WTC11 (cell line): ENCODE measurements around the gene AGBL4. TPM values are rescaled to one million over a fixed set of nuclear protein-coding genes. Genes with fewer than 3 reads are reported as not detected.

Source experiments
- ATAC-seq: fragments of 200-7000 bp; cut with Tn5 transposase; 2 replicates; pipeline ENCODE4 v1.10.0; 2021; ENCODE audit warnings: mild to moderate bottlenecking, moderate library complexity
- CTCF ChIA-PET: fragments of 300-600 bp; sonication (Branson Sonifier 250); formaldehyde crosslinking; loops from one replicate; lab custom pipeline; 2021; ENCODE audit warnings: antibody characterized with exemption; lab: Charles Lee
- POLR2A ChIA-PET: fragments of 350-600 bp; sonication (Branson Sonifier 250); formaldehyde crosslinking; loops from one replicate; lab custom pipeline; 2021; ENCODE audit warnings: antibody characterized with exemption; lab: Charles Lee
- DNase-seq: peaks from one replicate; pipeline ENCODE4 v3.0.0; 2021; ENCODE audit warnings: low spot score
- H3K27ac Mint-ChIP-seq: 2 replicates; pipeline ENCODE4 v1.8.0; 2021; ENCODE audit warnings: mixed read lengths
- H3K27me3 Mint-ChIP-seq: 2 replicates; pipeline ENCODE4 v1.8.0; 2021; ENCODE audit warnings: low read depth, mild to moderate bottlenecking, moderate library complexity, mixed read lengths
- H3K36me3 Mint-ChIP-seq: 2 replicates; pipeline ENCODE4 v1.8.0; 2021; ENCODE audit warnings: mixed read lengths
- H3K4me1 Mint-ChIP-seq: 2 replicates; pipeline ENCODE4 v1.8.0; 2022; ENCODE audit warnings: mixed read lengths
- H3K4me3 Mint-ChIP-seq: 2 replicates; pipeline ENCODE4 v1.8.0; 2021; ENCODE audit warnings: mild to moderate bottlenecking, moderate library complexity, mixed read lengths
- H3K9me3 Mint-ChIP-seq: 2 replicates; pipeline ENCODE4 v1.8.0; 2021; ENCODE audit warnings: mixed read lengths
- CREM ChIP-seq: sonication (generic); formaldehyde crosslinking; IDR thresholded peaks from 2 replicates; pipeline ENCODE4 v1.8.1; 2022; ENCODE audit warnings: mild to moderate bottlenecking, missing genetic modification reagents, moderate library complexity
- ESRRA ChIP-seq: sonication (generic); formaldehyde crosslinking; IDR thresholded peaks from 2 replicates; pipeline ENCODE4 v1.8.1; 2022; ENCODE audit warnings: mild to moderate bottlenecking, missing genetic modification reagents, borderline replicate concordance
- ETV6 ChIP-seq: sonication (generic); formaldehyde crosslinking; IDR thresholded peaks from 2 replicates; pipeline ENCODE4 v1.8.1; 2022; ENCODE audit warnings: mild to moderate bottlenecking, missing genetic modification reagents
- FOXK1 ChIP-seq: sonication (generic); formaldehyde crosslinking; IDR thresholded peaks from 2 replicates; pipeline ENCODE4 v1.8.0; 2022; ENCODE audit warnings: mild to moderate bottlenecking, moderate library complexity, missing genetic modification reagents
- FOXP1 ChIP-seq: sonication (generic); formaldehyde crosslinking; IDR thresholded peaks from 2 replicates; pipeline ENCODE4 v1.8.0; 2022; ENCODE audit warnings: missing genetic modification reagents, mild to moderate bottlenecking, moderate library complexity, borderline replicate concordance
- GRHL2 ChIP-seq: fragments of 250-450 bp; sonication (Bioruptor Pico); IDR thresholded peaks from 2 replicates; pipeline ENCODE4 v1.8.0; 2022; ENCODE audit warnings: mild to moderate bottlenecking, moderate library complexity; ENCODE audit not compliant: insufficient replicate concordance, severe bottlenecking
- NFYB ChIP-seq: sonication (generic); formaldehyde crosslinking; conservative IDR thresholded peaks from 2 replicates; pipeline ENCODE4 v1.8.0; 2022; ENCODE audit warnings: low read depth, missing genetic modification reagents
- NR3C1 ChIP-seq: sonication (generic); formaldehyde crosslinking; conservative IDR thresholded peaks from 2 replicates; pipeline ENCODE4 v1.8.1; 2023; ENCODE audit warnings: low read depth, mild to moderate bottlenecking, missing genetic modification reagents
- PRRX2 ChIP-seq: fragments of 250-450 bp; sonication (Bioruptor Pico); IDR thresholded peaks from 2 replicates; pipeline ENCODE4 v1.8.0; 2021; ENCODE audit warnings: mild to moderate bottlenecking
- SOX15 ChIP-seq: fragments of 250-450 bp; sonication (Bioruptor Pico); IDR thresholded peaks from 2 replicates; pipeline ENCODE4 v1.9.0; 2021; ENCODE audit warnings: mild to moderate bottlenecking
- SP1 ChIP-seq: sonication (generic); formaldehyde crosslinking; conservative IDR thresholded peaks from 2 replicates; pipeline ENCODE4 v1.8.1; 2022; ENCODE audit warnings: missing genetic modification reagents
- TCF7 ChIP-seq: sonication (generic); formaldehyde crosslinking; IDR thresholded peaks from 2 replicates; pipeline ENCODE4 v1.8.0; 2022; ENCODE audit warnings: mild to moderate bottlenecking, low read depth, missing genetic modification reagents, moderate library complexity
- TEAD4 ChIP-seq: sonication (generic); formaldehyde crosslinking; IDR thresholded peaks from 2 replicates; pipeline ENCODE4 v1.8.0; 2022; ENCODE audit warnings: mild to moderate bottlenecking, missing genetic modification reagents
- ZNF263 ChIP-seq: sonication (generic); formaldehyde crosslinking; IDR thresholded peaks from 2 replicates; pipeline ENCODE4 v1.8.1; 2022; ENCODE audit warnings: low read depth, mild to moderate bottlenecking, moderate library complexity, missing genetic modification reagents
- ZNF317 ChIP-seq: sonication (generic); formaldehyde crosslinking; IDR thresholded peaks from 2 replicates; pipeline ENCODE4 v1.8.1; 2023; ENCODE audit warnings: low read depth, mild to moderate bottlenecking, moderate library complexity, missing genetic modification reagents, borderline replicate concordance
- total RNA-seq: library from RNA; stranded (reverse); gene quantifications from 3 replicates; pipeline ENCODE4 v1.2.3, GENCODE V29; 2021
- TF ChIP-seq, protein P1 (sequence below): fragments of 250-450 bp; sonication (Bioruptor Pico); IDR thresholded peaks from 2 replicates; pipeline ENCODE4 v1.8.0; 2021; ENCODE audit warnings: mild to moderate bottlenecking
- TF ChIP-seq, protein P2 (sequence below): sonication (generic); formaldehyde crosslinking; IDR thresholded peaks from 2 replicates; pipeline ENCODE4 v1.8.1; 2022; ENCODE audit warnings: missing genetic modification reagents, borderline replicate concordance
- TF ChIP-seq, protein P3 (sequence below): sonication (generic); formaldehyde crosslinking; IDR thresholded peaks from 2 replicates; pipeline ENCODE4 v1.8.1; 2022; ENCODE audit warnings: low read depth, missing genetic modification reagents, borderline replicate concordance
- TF ChIP-seq, protein P4 (sequence below): fragments of 250-450 bp; sonication (Bioruptor Pico); IDR thresholded peaks from 2 replicates; pipeline ENCODE4 v1.9.0; 2021; ENCODE audit warnings: mild to moderate bottlenecking

AGBL4 gene
- total RNA-seq, 1 experiment from 2014 or later: 0.87 TPM

DNA sequence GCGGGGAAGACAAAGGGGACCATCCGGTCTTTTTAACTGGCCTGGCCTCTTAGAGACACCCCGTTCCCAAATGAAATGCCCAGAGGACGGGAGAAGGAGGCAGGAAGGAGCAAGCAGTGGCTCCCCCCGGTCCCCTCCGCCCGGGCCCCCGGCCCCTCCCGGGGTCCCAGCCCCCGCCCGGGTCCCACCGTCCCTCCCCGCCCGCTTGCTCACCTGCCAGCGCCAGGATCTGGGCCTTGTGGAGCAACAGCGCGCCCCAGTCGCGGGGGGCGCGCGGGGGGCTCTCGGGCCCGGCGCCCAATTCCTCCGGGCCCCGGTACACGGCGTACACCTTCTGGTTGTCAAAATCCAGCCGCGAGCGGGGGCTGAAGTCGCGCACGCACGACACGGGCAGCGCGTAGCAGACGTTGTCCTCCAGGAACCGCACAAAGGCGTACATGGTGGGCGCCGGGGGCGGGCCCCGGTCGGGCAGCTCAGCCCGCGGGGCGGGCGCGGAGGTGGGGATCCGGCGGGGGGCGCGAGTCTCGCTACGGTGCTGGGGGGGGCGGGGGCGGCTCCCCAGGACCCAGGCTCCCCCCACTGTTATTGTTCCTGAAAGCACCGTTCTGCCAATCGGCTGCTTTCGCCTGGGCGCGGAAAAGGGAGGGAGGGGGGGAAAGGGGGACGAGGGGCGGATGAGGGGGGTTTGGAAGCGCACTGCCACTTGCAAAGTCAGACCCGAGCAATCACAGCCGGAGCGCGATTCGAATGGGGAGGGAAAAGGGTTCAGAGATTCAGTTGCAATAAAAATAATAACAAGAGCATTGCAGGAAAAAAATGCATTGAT is 1247.1 kb downstream of the AGBL4 start, which contains the start of gene BEND5:
Gene BEND5 (minus strand): TSS at position 499 of the 826 bp plus-strand sequence. CDS start 60 bp downstream, at position 439.
- Mint-ChIP-seq H3K27ac (peak within 1 kb of the TSS; percentile 33; the same call in 1 of the 2 replicates), H3K9me3 (no peaks in the 10 kb centered on the region), H3K4me3 (peak within 1 kb of the TSS; percentile 97), H3K27me3 (peaks cover 6% of the 10 kb centered on the region), H3K4me1 (peaks cover 10% of the 10 kb centered on the region; the same call in 1 of the 2 replicates), H3K36me3 (no peaks in the 10 kb centered on the region)
- ChIA-PET CTCF (interaction anchor here (0.6 to 2.3 kb wide), 6 partner anchors 41 to 204 kb away, joined by 3 to 6 read pairs (median 4); no protein-coding TSS in a partner anchor), POLR2A (interaction anchor here (1.3 kb wide), 1 partner anchor 204 kb away, joined by 3 read pairs; no protein-coding TSS in a partner anchor)
- TF ChIP-seq NFYB (no peak), SOX15 (CRISPR knock-in tag) (no peak), CREM (CRISPR knock-in tag) (no peak), TEAD4 (CRISPR knock-in tag) (no peak), GRHL2 (CRISPR knock-in tag) (no peak), ETV6 (no peak), FOXK1 (CRISPR knock-in tag) (no peak), TCF7 (CRISPR knock-in tag) (no peak), PRRX2 (CRISPR knock-in tag) (no peak), ZNF317 (CRISPR knock-in tag) (no peak), ESRRA (CRISPR knock-in tag) (no peak), SP1 (no peak), ZNF263 (CRISPR knock-in tag) (no peak)
- TF ChIP-seq, protein P1, sequence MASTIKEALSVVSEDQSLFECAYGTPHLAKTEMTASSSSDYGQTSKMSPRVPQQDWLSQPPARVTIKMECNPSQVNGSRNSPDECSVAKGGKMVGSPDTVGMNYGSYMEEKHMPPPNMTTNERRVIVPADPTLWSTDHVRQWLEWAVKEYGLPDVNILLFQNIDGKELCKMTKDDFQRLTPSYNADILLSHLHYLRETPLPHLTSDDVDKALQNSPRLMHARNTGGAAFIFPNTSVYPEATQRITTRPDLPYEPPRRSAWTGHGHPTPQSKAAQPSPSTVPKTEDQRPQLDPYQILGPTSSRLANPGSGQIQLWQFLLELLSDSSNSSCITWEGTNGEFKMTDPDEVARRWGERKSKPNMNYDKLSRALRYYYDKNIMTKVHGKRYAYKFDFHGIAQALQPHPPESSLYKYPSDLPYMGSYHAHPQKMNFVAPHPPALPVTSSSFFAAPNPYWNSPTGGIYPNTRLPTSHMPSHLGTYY (CRISPR knock-in tag): no peak
- ATAC-seq (peak; percentile 57), DNase-seq (peak; percentile 65)

DNA sequence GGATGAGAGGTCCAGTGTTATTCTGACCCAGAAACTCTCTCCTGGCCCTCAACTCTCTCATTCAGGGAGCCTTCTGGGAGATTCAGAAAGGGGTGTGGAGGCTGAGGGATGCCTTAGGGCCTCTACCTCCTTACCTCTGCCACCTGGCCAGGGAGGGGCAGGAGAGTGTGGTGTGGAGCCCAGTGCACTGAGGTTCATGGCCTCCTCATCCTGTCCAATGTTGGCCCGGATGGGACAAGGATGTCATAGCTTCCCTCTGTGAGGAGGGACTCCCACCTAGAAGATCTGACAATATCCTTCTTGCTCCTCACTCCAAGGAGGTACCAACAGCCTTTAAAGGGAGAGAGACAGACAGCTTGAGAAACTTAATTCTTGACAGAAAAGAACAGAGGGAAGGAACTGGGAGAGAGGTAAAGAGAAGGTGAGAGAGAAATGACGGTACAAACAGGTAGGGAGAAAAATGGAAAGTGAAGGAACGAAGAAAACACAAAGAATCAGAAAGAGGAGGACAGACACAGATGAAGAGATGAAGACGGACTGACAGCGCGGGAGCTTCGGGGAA is 1247.8 kb downstream of the AGBL4 start:
- ATAC-seq: peak; percentile 13

More for the DNA sequence above, 1247.8 kb downstream of the AGBL4 start:
- peaks cover under 1% of the 10 kb centered on the region; the same call in 1 of the 2 replicates for H3K27me3 Mint-ChIP-seq
- peak overlapping the region; percentile 91 for H3K4me3 Mint-ChIP-seq
- peaks cover 10% of the 10 kb centered on the region; the same call in 1 of the 2 replicates for H3K4me1 Mint-ChIP-seq
- no peaks in the 10 kb centered on the region for H3K9me3 Mint-ChIP-seq
- TF ChIP-seq NR3C1 (no peak), FOXP1 (CRISPR knock-in tag) (no peak)
- TF ChIP-seq, protein P2, sequence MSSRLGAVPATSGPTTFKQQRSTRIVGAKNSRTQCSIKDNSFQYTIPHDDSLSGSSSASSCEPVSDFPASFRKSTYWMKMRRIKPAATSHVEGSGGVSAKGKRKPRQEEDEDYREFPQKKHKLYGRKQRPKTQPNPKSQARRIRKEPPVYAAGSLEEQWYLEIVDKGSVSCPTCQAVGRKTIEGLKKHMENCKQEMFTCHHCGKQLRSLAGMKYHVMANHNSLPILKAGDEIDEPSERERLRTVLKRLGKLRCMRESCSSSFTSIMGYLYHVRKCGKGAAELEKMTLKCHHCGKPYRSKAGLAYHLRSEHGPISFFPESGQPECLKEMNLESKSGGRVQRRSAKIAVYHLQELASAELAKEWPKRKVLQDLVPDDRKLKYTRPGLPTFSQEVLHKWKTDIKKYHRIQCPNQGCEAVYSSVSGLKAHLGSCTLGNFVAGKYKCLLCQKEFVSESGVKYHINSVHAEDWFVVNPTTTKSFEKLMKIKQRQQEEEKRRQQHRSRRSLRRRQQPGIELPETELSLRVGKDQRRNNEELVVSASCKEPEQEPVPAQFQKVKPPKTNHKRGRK (CRISPR knock-in tag): peak; percentile 80; the same call in 1 of the 2 replicates
- TF ChIP-seq, protein P3, sequence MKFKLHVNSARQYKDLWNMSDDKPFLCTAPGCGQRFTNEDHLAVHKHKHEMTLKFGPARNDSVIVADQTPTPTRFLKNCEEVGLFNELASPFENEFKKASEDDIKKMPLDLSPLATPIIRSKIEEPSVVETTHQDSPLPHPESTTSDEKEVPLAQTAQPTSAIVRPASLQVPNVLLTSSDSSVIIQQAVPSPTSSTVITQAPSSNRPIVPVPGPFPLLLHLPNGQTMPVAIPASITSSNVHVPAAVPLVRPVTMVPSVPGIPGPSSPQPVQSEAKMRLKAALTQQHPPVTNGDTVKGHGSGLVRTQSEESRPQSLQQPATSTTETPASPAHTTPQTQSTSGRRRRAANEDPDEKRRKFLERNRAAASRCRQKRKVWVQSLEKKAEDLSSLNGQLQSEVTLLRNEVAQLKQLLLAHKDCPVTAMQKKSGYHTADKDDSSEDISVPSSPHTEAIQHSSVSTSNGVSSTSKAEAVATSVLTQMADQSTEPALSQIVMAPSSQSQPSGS (CRISPR knock-in tag): no peak
- TF ChIP-seq, protein P4, sequence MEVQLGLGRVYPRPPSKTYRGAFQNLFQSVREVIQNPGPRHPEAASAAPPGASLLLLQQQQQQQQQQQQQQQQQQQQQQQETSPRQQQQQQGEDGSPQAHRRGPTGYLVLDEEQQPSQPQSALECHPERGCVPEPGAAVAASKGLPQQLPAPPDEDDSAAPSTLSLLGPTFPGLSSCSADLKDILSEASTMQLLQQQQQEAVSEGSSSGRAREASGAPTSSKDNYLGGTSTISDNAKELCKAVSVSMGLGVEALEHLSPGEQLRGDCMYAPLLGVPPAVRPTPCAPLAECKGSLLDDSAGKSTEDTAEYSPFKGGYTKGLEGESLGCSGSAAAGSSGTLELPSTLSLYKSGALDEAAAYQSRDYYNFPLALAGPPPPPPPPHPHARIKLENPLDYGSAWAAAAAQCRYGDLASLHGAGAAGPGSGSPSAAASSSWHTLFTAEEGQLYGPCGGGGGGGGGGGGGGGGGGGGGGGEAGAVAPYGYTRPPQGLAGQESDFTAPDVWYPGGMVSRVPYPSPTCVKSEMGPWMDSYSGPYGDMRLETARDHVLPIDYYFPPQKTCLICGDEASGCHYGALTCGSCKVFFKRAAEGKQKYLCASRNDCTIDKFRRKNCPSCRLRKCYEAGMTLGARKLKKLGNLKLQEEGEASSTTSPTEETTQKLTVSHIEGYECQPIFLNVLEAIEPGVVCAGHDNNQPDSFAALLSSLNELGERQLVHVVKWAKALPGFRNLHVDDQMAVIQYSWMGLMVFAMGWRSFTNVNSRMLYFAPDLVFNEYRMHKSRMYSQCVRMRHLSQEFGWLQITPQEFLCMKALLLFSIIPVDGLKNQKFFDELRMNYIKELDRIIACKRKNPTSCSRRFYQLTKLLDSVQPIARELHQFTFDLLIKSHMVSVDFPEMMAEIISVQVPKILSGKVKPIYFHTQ (CRISPR knock-in tag): no peak
- no peak overlapping the region for H3K27ac Mint-ChIP-seq
- ChIA-PET CTCF (interaction anchor here (0.8 to 2.3 kb wide), 4 partner anchors 41 to 203 kb away, joined by 3 to 5 read pairs (median 4); no protein-coding TSS in a partner anchor), POLR2A (interaction anchor here (1.3 kb wide), 1 partner anchor 203 kb away, joined by 3 read pairs; no protein-coding TSS in a partner anchor)
- no peaks in the 10 kb centered on the region for H3K36me3 Mint-ChIP-seq
- no peak for DNase-seq
